Progenitor cell of endocrine pancreas (in vitro differentiated cells): Measurements from ENCODE around the gene CFAP52. TPM values are rescaled to one million over a fixed set of nuclear protein-coding genes. Genes with fewer than 3 reads are reported as not detected.

ENCODE experiments used
- DNase-seq: peaks from one replicate; pipeline ENCODE4 v3.0.0; 2021; ENCODE audit warnings: low spot score; ENCODE audit not compliant: unreplicated experiment
- H3K27ac Mint-ChIP-seq: 2 replicates; pipeline ENCODE4 v1.8.0; 2021; ENCODE audit warnings: mild to moderate bottlenecking, moderate library complexity, mixed read lengths
- H3K27me3 Mint-ChIP-seq: 2 replicates; pipeline ENCODE4 v1.8.0; 2021; ENCODE audit warnings: mixed read lengths
- H3K36me3 Mint-ChIP-seq: 2 replicates; pipeline ENCODE4 v1.8.0; 2022; ENCODE audit warnings: mixed read lengths; ENCODE audit not compliant: insufficient read depth
- H3K4me1 Mint-ChIP-seq: 2 replicates; pipeline ENCODE4 v1.8.0; 2021; ENCODE audit warnings: low read depth, mixed read lengths
- H3K4me3 Mint-ChIP-seq: 2 replicates; pipeline ENCODE4 v1.8.0; 2021; ENCODE audit warnings: low read depth, mild to moderate bottlenecking, moderate library complexity, mixed read lengths
- H3K9me3 Mint-ChIP-seq: 2 replicates; pipeline ENCODE4 v1.8.0; 2021; ENCODE audit warnings: low read depth, mixed read lengths
- long read RNA-seq: library from polyadenylated mRNA; unstranded; transcript quantifications from one replicate; pipeline ENCODE4 v2.0.0, GENCODE V29; 2020
- total RNA-seq: library from RNA; stranded (reverse); gene quantifications from 2 replicates; pipeline ENCODE4 v1.2.1, GENCODE V29; 2021
- TF ChIP-seq, protein P1 (sequence below): fragments of 200-600 bp; sonication (generic); IDR thresholded peaks from one replicate; pipeline ENCODE4 v1.5.0; 2021; ENCODE audit warnings: antibody characterized with exemption, mild to moderate bottlenecking; ENCODE audit not compliant: unreplicated experiment

Gene CFAP52
- total RNA-seq = 0.19 TPM in 1 of 2 replicates, not detected in the other
- long read RNA-seq, partial matches to known transcripts = 0 of 3 reads
- long read RNA-seq, other reads (novel, unspliced or antisense) = 3 of 3 reads

DNA sequence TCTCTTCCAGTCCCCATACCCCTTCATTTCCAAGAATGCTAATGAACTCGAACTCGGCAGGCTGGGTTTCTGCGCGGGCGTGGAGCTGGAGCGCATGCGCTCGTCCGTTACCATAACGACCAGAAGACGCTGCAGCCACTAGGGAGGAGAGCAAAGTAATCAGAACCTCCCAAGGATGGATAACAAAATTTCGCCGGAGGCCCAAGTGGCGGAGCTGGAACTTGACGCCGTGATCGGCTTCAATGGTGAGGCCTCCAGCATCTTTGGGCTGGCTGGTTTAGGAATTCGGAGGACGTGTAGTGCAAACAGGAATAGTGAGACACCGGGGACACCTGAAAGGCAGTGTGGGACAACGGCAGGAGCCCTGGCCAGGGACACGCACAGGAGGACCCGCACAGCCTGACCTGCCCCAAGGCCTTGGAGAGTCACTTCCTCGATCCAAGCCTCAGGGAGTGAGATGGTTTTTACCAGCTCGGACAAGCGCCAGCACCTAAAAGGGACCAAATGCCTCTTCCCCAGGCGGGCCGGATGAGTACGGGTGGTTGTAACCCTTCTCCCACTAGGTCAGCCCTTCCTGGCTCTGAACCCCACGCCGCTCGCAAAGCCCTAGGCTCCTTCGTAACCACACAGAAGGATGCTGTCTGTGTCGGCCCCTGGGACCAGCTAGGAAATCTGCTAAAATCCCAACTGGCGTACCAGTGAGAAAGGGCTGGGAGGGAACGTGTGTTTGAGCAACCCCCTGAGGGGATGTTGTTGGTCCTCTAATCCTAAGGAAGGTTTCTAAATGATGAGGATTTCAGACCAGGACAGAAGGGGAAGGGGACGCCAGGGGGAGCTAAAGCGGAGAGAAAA is at the start of gene CFAP52:
Gene CFAP52 (plus strand): TSS at position 122 of the 852 bp plus-strand sequence. CDS start 54 bp downstream, at position 176.
- TF ChIP-seq, protein P1, sequence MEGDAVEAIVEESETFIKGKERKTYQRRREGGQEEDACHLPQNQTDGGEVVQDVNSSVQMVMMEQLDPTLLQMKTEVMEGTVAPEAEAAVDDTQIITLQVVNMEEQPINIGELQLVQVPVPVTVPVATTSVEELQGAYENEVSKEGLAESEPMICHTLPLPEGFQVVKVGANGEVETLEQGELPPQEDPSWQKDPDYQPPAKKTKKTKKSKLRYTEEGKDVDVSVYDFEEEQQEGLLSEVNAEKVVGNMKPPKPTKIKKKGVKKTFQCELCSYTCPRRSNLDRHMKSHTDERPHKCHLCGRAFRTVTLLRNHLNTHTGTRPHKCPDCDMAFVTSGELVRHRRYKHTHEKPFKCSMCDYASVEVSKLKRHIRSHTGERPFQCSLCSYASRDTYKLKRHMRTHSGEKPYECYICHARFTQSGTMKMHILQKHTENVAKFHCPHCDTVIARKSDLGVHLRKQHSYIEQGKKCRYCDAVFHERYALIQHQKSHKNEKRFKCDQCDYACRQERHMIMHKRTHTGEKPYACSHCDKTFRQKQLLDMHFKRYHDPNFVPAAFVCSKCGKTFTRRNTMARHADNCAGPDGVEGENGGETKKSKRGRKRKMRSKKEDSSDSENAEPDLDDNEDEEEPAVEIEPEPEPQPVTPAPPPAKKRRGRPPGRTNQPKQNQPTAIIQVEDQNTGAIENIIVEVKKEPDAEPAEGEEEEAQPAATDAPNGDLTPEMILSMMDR = peak; percentile 79
- peak within 1 kb of the TSS; percentile 94 for H3K4me3 Mint-ChIP-seq
- H3K9me3 Mint-ChIP-seq = no peaks in the 10 kb centered on the region
- H3K27me3 Mint-ChIP-seq = no peaks in the 10 kb centered on the region
- H3K36me3 Mint-ChIP-seq = no peaks in the 10 kb centered on the region
- DNase-seq = peak; percentile 60
- peak within 1 kb of the TSS; percentile 97 for H3K27ac Mint-ChIP-seq
- H3K4me1 Mint-ChIP-seq = peaks cover 6% of the 10 kb centered on the region

DNA sequence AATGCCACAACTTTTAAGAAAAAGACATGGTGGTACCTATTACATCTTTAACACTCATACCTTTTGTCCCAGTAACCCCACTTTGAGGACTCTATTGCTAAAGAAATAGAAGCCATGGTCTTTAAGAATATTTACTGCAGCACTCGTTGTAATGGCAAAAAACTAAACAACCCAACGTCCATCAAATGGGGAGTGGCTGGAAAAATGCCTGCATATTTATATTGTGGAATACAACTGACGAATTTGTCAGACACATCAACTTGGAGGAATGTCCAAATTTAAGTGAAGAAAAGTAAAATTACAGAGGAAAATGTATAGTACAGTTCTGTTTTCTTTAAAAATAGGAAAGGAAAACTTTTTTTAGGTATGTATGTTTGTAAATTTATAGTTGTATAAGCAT is 48.7 kb upstream of the CFAP52 start:
- Mint-ChIP-seq H3K27me3 (no peaks in the 10 kb centered on the region), H3K27ac (no peak overlapping the region), H3K4me3 (no peak overlapping the region), H3K36me3 (peaks cover 5% of the 10 kb centered on the region), H3K4me1 (peaks cover 16% of the 10 kb centered on the region), H3K9me3 (no peaks in the 10 kb centered on the region)
- TF ChIP-seq, protein P1 = no peak
- no peak for DNase-seq

DNA sequence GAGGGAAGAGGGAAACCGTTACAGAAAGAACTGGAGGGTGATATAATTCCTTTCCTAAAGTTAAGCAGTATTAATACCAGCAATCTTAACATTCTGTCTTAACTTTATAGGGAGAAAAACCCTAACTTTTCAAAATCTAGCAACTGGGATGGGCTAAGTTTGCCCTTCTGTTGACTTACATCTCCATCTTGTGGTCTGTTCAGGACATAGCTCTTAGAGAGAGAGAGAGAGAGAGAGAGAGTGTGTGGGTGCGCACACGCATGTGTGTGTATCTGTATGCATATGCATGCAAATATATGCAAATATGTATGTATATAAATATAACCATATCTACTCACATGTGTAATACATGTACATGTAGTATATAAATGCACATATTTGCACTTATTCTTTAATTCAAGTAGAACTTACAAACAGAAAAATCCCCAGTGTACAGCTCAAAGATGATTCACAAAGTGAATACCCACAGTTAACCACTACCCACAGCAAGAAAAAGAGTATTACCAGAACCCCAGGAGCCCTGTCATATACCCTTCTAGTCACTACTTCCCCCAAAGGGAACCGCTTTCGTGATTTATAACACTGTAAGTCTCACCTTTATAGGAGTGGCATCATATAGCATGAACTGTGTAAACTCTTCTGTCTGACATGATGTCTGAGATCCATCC is 47.3 kb upstream of the CFAP52 start:
- no peaks in the 10 kb centered on the region for H3K9me3 Mint-ChIP-seq
- no peak overlapping the region for H3K4me3 Mint-ChIP-seq
- peaks cover 16% of the 10 kb centered on the region for H3K4me1 Mint-ChIP-seq
- TF ChIP-seq, protein P1 = peak; percentile 59
- no peaks in the 10 kb centered on the region for H3K27me3 Mint-ChIP-seq
- no peak for DNase-seq
- H3K27ac Mint-ChIP-seq = no peak overlapping the region
- H3K36me3 Mint-ChIP-seq = peaks cover 7% of the 10 kb centered on the region

GRCh38 chr17:9531034-9531433 is 45.4 kb upstream of the CFAP52 start:
- H3K27ac Mint-ChIP-seq = peak overlapping the region; percentile 10
- H3K27me3 Mint-ChIP-seq = no peaks in the 10 kb centered on the region
- H3K4me3 Mint-ChIP-seq = no peak overlapping the region
- H3K9me3 Mint-ChIP-seq = no peaks in the 10 kb centered on the region
- no peak for DNase-seq
- H3K4me1 Mint-ChIP-seq = peaks cover 16% of the 10 kb centered on the region
- peaks cover 6% of the 10 kb centered on the region for H3K36me3 Mint-ChIP-seq
- TF ChIP-seq, protein P1 = no peak

DNA sequence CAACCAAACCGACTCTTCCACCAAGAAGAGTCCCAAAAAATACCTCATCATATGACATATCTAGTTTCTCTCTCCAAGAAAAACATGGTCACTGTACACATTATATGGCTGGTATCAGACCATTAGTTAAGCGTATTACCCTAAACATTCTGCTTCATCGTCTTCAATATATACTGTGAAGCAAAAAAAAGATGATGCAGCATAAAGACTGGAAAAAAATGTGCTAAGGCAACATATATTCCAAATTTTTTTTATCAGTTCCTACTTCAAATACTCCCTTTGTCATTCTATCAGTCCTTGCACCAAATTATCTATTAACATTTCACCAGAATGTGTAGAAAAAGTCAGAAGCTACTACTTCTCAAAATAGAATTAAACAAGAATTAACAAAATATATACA is 43.7 kb upstream of the CFAP52 start:
- no peaks in the 10 kb centered on the region for H3K27me3 Mint-ChIP-seq
- peaks cover 22% of the 10 kb centered on the region for H3K4me1 Mint-ChIP-seq
- H3K36me3 Mint-ChIP-seq = peaks cover 2% of the 10 kb centered on the region
- DNase-seq = no peak
- no peak overlapping the region for H3K27ac Mint-ChIP-seq
- H3K4me3 Mint-ChIP-seq = no peak overlapping the region
- TF ChIP-seq, protein P1 = no peak
- H3K9me3 Mint-ChIP-seq = no peaks in the 10 kb centered on the region
